DMS53 (cell line): ENCODE results near the gene MT2A.
A peak's percentile ranks its signal among the peaks of the same experiment; 100 is the strongest.
"Not testable (repeated sequence)": the region's sequence is repeated elsewhere in the genome, so short reads cannot be mapped to it uniquely, and the experiment has no call there.

ENCODE experiments used
- DNase-seq: peaks from one replicate; lab custom pipeline; 2025; lab: John Stamatoyannopoulos, UW

MT2A gene

GRCh38 chr16:56608043-56608875 lies at the start of gene MT2A:
Gene MT2A (plus strand): TSS chr16:56608584. CDS start chr16:56608656, 72 bp downstream.
- peak; percentile 99 for DNase-seq

GRCh38 chr16:56559109-56559508 lies 49.3 kb upstream of the MT2A start:
- DNase-seq: no peak

GRCh38 chr16:56560447-56560846 lies 47.9 kb upstream of the MT2A start:
- DNase-seq: no peak

- no peak for DNase-seq
Observed at GRCh38 chr16:56561126-56561525, 47.3 kb upstream of the MT2A start.

- no peak for DNase-seq
Observed at GRCh38 chr16:56564793-56565477, 43.4 kb upstream of the MT2A start, which contains the start of gene MT4. Gene MT4 (plus strand): TSS chr16:56565073. CDS start chr16:56565129, 56 bp downstream.

- DNase-seq: no peak
Observed at GRCh38 chr16:56569971-56570370, 38.4 kb upstream of the MT2A start.

GRCh38 chr16:56571525-56571924 lies 36.9 kb upstream of the MT2A start:
- DNase-seq: no peak

- DNase-seq: no peak
Observed at GRCh38 chr16:56574625-56575024, 33.8 kb upstream of the MT2A start.

GRCh38 chr16:56576585-56577299 lies 31.6 kb upstream of the MT2A start:
- DNase-seq: peak; percentile 96

GRCh38 chr16:56577300-56577625 lies 31.1 kb upstream of the MT2A start:
- no peak for DNase-seq

- no peak for DNase-seq
Observed at GRCh38 chr16:56580391-56581048, 27.9 kb upstream of the MT2A start.

- DNase-seq: not testable (repeated sequence)
Observed at GRCh38 chr16:56582911-56583310, 25.5 kb upstream of the MT2A start.

GRCh38 chr16:56583351-56584168 lies 24.8 kb upstream of the MT2A start:
- DNase-seq: no peak

GRCh38 chr16:56584276-56584675 lies 24.1 kb upstream of the MT2A start:
- DNase-seq: no peak

GRCh38 chr16:56588781-56589140 lies 19.6 kb upstream of the MT2A start:
- DNase-seq: no peak

GRCh38 chr16:56589141-56590039 lies 19.0 kb upstream of the MT2A start, which contains the start of gene MT3:
Gene MT3 (plus strand): TSS chr16:56589528. CDS start chr16:56589591, 63 bp downstream.
- DNase-seq: peak; percentile 85

GRCh38 chr16:56591377-56592060 lies 16.9 kb upstream of the MT2A start:
- no peak for DNase-seq

GRCh38 chr16:56593573-56594291 lies 14.7 kb upstream of the MT2A start:
- no peak for DNase-seq

- DNase-seq: no peak
Observed at GRCh38 chr16:56594292-56594619, 14.1 kb upstream of the MT2A start.
